ENCODE measurements around the gene RNF217.
"Not testable (repeated sequence)": the region's sequence is repeated elsewhere in the genome, so short reads cannot be mapped to it uniquely, and the experiment has no call there.

Gene RNF217

GRCh38 chr6:124961464-124961776, 817 bp upstream of the RNF217 start:
- intact Hi-C loops (cut with DNase I): loop anchor here (10.0 kb wide), 1 partner anchor 83 kb away; no protein-coding TSS in a partner anchor

GRCh38 chr6:124962639-124963415, 590 bp downstream of the RNF217 start:
- intact Hi-C loops (cut with DNase I): loop anchor here (2.0 to 10.0 kb wide), 2 partner anchors 82 to 136 kb away; no protein-coding TSS in a partner anchor
- peak in 40 of 42 donors; percentile 43 to 82 (median 61) for DNase-seq

More at GRCh38 chr6:124961464-124961776, 817 bp upstream of the RNF217 start:
- no peak for DNase-seq

DNA sequence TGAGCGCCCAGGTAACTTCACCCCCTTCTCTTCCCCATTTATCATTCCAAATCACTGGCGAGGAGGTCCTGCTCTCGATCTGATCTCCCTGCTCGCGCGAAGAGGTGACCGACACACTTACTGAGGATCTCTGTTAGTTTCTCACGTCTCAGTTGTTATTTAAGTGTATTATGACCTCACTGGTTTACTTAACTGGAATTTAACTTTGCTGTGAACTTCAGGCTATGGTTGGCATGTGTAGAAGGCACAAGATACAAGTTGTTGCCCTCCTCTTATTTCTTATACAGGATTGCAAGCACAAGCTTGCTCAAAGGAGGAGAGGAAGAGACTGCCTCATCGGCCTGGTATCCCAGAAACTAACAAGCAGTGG, 1.2 kb downstream of the RNF217 start:
- intact Hi-C loops (cut with DNase I): loop anchor here (2.0 to 10.0 kb wide), 2 partner anchors 81 to 135 kb away; no protein-coding TSS in a partner anchor
- peak in 4 of 42 donors; percentile 7 to 24 (median 16) for DNase-seq

DNA sequence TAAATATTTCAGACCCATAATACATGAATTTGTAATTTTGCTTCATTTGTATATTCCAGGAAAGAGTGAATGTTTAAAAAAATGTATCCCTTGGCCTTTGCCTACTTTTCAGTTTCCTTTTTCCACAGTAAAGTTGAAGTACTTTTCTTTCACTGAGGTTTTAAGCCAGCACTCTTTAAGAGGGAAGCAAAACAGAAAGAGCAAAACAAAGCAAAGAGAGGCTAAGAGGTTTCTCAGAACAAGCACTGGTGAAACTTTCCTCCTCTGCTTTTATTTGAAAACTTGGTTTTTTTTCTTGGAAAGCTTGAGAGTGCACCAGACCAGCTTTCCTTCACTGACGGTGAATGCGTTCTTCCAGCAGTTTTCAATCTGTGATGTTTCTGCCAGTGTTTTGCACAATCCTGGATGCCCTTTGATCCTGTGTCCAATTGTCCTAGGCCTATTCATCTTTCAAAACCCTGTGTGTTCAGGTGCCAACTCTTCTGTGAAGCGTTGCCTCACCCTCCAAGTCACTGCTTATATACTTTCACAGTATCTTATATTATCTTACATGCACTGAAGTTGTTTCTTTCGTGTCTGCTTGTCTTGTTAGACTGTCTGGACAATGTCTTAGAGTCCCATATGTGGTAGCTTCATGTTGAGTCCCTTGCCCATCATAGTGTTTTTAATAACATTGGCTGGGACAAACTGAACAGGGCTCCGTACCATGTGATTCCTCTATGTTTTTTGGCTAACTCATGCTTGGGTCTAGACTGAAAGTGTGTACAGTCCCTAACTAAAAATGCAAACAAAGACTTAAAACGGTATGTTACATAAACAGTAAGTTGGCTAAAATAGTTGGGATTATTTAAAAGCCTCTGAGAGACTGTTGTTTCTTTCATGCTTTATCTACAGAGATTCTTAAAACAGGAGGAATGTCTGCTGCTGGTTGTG, 1.9 kb downstream of the RNF217 start:
- intact Hi-C loops (cut with DNase I): loop anchor here (2.0 to 10.0 kb wide), 2 partner anchors 81 to 135 kb away; no protein-coding TSS in a partner anchor
- DNase-seq: peak in 6 of 42 donors; percentile 9 to 53 (median 21)

- intact Hi-C loops (cut with DNase I): loop anchor here (10.0 kb wide), 1 partner anchor 80 kb away; no protein-coding TSS in a partner anchor
- no peak for DNase-seq
These were observed 2.5 kb downstream of the RNF217 start for GRCh38 chr6:124964764-124965105.

DNA sequence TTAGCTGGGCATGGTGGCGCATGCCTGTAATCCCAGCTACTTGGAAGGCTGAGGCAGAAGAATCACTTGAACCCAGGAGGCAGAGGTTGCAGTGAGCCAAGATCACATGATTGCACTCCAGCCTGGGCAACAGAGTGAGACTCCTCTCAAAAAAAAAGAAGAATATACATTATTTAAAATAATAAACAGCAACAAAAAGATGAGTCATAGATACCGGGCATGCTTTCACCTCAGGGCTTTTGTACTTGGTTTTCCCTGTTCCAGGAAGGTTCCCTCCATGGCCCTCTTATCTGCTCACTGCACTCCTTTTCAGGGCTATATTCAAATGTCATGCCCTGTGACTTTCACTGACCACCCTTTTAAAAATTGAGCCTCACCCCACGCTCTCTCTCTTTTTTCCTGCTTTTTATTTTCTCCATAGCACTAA, 3.2 kb downstream of the RNF217 start:
- not testable (repeated sequence) for DNase-seq
- intact Hi-C loops (cut with DNase I): loop anchor here (10.0 kb wide), 1 partner anchor 79 kb away; no protein-coding TSS in a partner anchor

GRCh38 chr6:124967444-124967843, 5.2 kb downstream of the RNF217 start:
- intact Hi-C loops (cut with DNase I): loop anchor here (10.0 kb wide), 1 partner anchor 77 kb away; no protein-coding TSS in a partner anchor
- no peak for DNase-seq

- intact Hi-C loops (cut with DNase I): loop anchor here (10.0 kb wide), 1 partner anchor 76 kb away; no protein-coding TSS in a partner anchor
These were observed 6.2 kb downstream of the RNF217 start for GRCh38 chr6:124968401-124968800.

GRCh38 chr6:124970243-124970642, 8.0 kb downstream of the RNF217 start:
- intact Hi-C loops (cut with DNase I): no loop called here
- peak in 12 of 42 donors; percentile 9 to 68 (median 35) for DNase-seq

More at GRCh38 chr6:124968401-124968800, 6.2 kb downstream of the RNF217 start:
- DNase-seq: no peak

- no peak for DNase-seq
- intact Hi-C loops (cut with DNase I): no loop called here
These were observed 8.5 kb downstream of the RNF217 start for GRCh38 chr6:124970763-124971162.

DNA sequence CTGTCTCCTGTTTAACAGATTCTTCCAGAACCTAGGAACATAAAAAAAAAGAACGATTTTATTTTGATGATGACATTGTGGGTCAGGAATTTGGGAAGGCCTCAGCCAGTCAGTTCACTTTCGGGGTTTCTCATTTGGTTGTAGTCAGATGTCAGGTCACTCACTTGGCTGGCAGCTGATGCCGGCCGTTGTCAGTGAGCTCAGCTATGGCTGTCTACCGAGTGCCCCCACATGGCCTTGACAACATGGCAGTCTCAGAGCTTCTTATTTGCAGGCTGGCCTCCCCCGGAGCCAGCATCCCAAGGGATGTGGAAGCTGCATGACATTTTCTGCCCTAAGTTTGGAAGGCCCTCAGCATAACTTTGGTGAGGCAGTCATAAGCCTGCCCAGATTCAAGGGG, 11.5 kb downstream of the RNF217 start:
- no peak for DNase-seq
- intact Hi-C loops (cut with DNase I): no loop called here

DNA sequence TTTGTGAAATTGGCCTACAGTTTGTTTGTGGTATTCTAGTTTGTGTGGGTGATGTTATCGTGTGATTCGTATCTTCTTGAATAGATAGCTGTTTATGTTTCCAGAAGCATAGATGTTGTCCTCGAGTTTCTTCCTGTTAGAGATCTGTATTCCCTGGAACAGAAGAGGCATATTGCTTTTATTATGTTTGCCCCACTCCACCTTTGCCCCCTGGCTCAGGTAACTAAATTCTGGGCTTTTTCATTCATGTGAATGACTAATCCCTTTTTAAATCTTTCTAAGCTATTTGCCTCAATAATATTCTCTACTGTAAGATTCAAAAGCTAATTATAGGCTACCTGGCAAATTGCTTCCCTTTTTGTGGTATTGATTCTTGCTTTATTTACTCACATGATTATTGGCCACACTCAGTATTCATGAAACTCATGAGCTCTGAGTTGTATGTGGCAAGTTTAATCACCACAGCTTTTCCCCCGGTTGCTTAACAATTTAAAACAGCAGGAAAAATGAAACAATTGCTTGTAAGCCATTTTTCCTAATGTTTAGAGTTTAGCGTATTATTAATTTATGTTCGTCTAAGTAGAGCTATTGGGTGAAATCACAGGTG, 12.6 kb downstream of the RNF217 start:
- intact Hi-C loops (cut with DNase I): no loop called here
- DNase-seq: no peak

DNA sequence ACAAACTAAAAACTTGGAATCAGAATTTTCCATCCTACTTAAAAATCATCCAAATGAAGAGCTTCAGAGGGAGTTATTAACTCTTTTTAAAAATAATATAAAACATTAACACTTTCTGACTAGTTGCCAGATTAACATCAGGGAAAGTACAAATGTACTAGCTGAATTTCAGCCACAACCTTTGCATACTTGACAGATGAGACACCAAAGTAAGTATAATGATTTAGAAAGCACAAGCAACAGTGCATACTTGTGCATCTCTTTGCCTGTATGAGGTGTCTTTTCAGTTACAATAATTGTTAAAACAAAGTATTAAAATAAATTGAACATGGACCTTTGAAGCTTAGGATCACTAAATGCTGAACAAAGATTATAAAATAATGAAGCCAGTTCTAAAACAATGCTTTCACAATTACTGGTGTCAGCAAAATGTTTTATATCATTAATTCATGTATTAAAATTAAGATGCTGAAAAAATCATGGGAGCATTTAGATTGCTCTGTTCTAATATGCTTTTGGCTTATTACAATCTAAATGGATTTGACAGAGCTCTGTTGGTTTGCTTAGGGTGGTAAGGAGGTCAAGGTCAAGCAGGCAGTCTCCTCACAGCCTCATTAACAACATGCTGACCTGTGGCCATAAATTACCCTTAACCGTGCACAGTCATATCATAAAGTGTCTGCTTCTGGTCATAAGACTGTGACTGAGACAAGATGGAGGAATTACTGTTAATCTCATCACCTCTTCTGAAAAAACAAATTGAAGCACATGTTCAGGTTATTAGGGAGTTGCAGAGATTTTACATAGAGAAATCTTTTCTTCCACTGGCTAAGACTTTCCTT, 15.1 kb downstream of the RNF217 start:
- intact Hi-C loops (cut with DNase I): no loop called here
- DNase-seq: no peak

DNA sequence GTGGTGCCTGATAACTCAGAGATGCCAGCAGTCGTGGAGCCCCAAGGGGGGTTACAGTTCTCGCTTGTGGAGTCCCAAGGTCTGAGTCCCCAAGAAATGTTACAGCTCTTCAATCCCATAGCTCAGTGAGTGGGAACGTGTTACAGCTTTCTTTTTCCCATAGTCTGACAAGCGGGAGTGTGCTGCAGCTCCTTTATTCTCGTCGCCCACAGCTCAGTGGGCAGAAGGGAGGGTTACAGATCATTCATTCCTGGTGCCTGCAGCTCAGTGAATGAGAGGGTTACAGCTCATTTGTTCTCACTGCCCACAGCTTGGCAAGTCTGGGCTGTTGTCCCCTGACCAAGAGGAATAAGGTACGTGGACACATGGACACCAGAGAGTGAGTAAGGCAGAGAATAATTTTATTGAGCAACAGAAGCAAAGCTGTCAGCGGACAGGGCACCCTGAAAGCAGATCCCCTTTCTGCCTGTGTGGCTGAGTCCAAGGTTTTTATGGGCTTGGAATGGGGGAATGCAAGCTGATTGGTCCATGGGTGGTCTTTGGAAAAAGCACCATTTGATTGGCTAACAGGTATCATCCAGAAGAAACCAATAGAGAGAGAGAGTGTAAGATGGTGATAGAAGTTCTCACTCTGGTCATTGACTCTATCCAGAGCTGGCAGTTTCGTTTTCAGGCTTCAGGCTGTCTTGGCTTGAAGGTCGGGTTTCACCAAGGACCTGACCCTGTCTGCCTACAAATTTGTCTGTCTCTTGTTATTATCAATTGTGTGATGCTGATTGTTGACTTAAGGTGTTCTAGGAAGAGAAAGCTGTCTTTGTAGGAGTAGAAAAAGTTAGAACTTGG, 16.4 kb downstream of the RNF217 start:
- DNase-seq: peak in 23 of 42 donors; percentile 20 to 84 (median 38)
- intact Hi-C loops (cut with DNase I): no loop called here

DNA sequence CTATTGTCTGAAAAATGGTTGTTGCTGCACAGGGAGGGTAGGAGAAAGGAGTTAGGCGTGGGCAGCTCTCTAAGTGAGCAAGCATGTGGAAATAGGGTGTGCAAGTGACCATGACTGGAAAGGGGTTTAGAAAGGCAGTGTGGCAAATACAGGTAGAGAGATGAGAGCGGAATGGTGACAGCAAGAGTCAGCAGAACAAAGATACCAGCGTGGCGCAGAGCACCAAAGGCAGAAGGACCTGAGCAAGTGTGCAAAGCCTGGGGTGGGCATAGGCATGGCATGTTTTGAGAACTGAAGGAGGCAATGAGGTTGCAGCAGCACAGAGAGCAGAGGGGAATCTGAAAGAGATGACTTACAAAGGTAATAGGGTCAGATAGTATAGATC, 17.0 kb downstream of the RNF217 start:
- intact Hi-C loops (cut with DNase I): no loop called here
- DNase-seq: no peak

DNA sequence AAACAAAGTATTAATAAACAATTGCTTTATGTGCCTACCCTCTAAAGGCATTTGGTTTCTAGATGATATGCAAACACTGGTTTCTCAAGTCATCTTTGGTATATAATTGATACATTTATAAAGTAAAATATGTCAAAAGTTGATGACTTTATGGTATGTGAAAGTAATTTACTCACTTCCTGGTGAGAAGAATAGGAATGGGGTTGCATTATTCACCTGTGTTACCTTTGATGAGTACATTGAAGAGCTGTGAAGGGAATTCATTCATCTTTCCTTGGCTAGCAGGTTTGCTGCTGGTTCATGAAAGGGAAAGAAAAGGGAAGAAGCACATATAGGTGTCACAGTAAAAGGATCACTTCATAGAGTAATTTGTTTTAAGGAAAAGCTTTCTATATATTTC, 20.4 kb downstream of the RNF217 start:
- intact Hi-C loops (cut with DNase I): no loop called here
- DNase-seq: no peak

- no peak for DNase-seq
- intact Hi-C loops (cut with DNase I): no loop called here
These were observed 21.3 kb downstream of the RNF217 start for GRCh38 chr6:124983383-124984083.

Data from head of caudate nucleus (tissue), 42 donors.